WTC11 (cell line): ENCODE results near the gene SNCA.

Experiments
- SOX15 ChIP-seq: fragments of 250-450 bp; sonication (Bioruptor Pico); IDR thresholded peaks from 2 replicates; pipeline ENCODE4 v1.9.0; 2021; ENCODE audit warnings: mild to moderate bottlenecking
- SP1 ChIP-seq: sonication (generic); formaldehyde crosslinking; conservative IDR thresholded peaks from 2 replicates; pipeline ENCODE4 v1.8.1; 2022; ENCODE audit warnings: missing genetic modification reagents
- TF ChIP-seq, protein P1 (sequence below): sonication (generic); formaldehyde crosslinking; IDR thresholded peaks from 2 replicates; pipeline ENCODE4 v1.8.1; 2023; ENCODE audit warnings: mild to moderate bottlenecking, moderate library complexity, missing genetic modification reagents
- TF ChIP-seq, protein P2 (sequence below): fragments of 200-600 bp; IDR thresholded peaks from 2 replicates; pipeline ENCODE4 v1.8.0; 2022; ENCODE audit warnings: antibody characterized with exemption
- TF ChIP-seq, protein P3 (sequence below): sonication (generic); formaldehyde crosslinking; IDR thresholded peaks from 2 replicates; pipeline ENCODE4 v1.8.1; 2022; ENCODE audit warnings: mild to moderate bottlenecking, moderate library complexity, missing genetic modification reagents

DNA sequence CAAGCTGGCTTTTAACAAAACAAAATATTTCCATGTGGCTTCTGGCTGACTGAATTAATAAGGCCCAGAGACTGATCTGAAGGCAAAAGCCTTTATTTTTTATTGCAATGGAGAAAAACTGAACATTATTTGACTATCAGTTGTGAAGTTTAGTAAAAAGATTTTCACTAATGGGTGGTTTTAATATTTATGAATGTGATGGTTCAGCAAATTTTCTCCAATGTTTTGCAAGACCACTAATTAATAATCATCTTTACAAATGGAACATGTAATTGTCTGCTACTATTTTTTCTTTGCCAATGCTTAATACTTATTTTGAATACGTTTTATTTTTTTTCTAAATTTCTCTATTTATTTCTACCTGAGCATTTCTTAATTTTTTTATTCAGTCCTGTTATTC, 90.6 kb downstream of the SNCA start:
- TF ChIP-seq, protein P1, sequence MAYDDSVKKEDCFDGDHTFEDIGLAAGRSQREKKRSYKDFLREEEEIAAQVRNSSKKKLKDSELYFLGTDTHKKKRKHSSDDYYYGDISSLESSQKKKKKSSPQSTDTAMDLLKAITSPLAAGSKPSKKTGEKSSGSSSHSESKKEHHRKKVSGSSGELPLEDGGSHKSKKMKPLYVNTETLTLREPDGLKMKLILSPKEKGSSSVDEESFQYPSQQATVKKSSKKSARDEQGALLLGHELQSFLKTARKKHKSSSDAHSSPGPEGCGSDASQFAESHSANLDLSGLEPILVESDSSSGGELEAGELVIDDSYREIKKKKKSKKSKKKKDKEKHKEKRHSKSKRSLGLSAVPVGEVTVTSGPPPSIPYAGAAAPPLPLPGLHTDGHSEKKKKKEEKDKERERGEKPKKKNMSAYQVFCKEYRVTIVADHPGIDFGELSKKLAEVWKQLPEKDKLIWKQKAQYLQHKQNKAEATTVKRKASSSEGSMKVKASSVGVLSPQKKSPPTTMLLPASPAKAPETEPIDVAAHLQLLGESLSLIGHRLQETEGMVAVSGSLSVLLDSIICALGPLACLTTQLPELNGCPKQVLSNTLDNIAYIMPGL (CRISPR knock-in tag): no peak
- TF ChIP-seq SOX15 (CRISPR knock-in tag) (no peak), SP1 (CRISPR knock-in tag) (no peak)
- TF ChIP-seq, protein P2, sequence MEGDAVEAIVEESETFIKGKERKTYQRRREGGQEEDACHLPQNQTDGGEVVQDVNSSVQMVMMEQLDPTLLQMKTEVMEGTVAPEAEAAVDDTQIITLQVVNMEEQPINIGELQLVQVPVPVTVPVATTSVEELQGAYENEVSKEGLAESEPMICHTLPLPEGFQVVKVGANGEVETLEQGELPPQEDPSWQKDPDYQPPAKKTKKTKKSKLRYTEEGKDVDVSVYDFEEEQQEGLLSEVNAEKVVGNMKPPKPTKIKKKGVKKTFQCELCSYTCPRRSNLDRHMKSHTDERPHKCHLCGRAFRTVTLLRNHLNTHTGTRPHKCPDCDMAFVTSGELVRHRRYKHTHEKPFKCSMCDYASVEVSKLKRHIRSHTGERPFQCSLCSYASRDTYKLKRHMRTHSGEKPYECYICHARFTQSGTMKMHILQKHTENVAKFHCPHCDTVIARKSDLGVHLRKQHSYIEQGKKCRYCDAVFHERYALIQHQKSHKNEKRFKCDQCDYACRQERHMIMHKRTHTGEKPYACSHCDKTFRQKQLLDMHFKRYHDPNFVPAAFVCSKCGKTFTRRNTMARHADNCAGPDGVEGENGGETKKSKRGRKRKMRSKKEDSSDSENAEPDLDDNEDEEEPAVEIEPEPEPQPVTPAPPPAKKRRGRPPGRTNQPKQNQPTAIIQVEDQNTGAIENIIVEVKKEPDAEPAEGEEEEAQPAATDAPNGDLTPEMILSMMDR: no peak
- TF ChIP-seq, protein P3, sequence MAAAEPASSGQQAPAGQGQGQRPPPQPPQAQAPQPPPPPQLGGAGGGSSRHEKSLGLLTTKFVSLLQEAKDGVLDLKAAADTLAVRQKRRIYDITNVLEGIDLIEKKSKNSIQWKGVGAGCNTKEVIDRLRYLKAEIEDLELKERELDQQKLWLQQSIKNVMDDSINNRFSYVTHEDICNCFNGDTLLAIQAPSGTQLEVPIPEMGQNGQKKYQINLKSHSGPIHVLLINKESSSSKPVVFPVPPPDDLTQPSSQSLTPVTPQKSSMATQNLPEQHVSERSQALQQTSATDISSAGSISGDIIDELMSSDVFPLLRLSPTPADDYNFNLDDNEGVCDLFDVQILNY: no peak
